HepG2 (cell line): ENCODE measurements around the gene WBP1. TPM values are rescaled to one million over a fixed set of nuclear protein-coding genes. Genes with fewer than 3 reads are reported as not detected.

ENCODE experiments used
- DMAP1 ChIP-seq: IDR thresholded peaks from 2 replicates; pipeline ENCODE4 v1.6.1; 2016
- DNMT1 ChIP-seq: sonication (generic); formaldehyde crosslinking; IDR thresholded peaks from 2 replicates; pipeline ENCODE4 v1.5.1; 2020; ENCODE audit warnings: mild to moderate bottlenecking, missing genetic modification reagents
- DPF2 ChIP-seq: sonication (generic); formaldehyde crosslinking; IDR thresholded peaks from 2 replicates; pipeline ENCODE4 v1.4.0; 2020; ENCODE audit warnings: mild to moderate bottlenecking, low read depth, missing genetic modification reagents, borderline replicate concordance
- DR1 ChIP-seq: sonication (generic); formaldehyde crosslinking; IDR thresholded peaks from 2 replicates; pipeline ENCODE4 v1.8.0; 2021; ENCODE audit warnings: mild to moderate bottlenecking, missing genetic modification reagents, inconsistent platforms
- ETV6 ChIP-seq: sonication (generic); formaldehyde crosslinking; conservative IDR thresholded peaks from 2 replicates; pipeline ENCODE4 v1.4.0; 2020; ENCODE audit warnings: missing genetic modification reagents
- FLYWCH1 ChIP-seq: sonication (generic); formaldehyde crosslinking; IDR thresholded peaks from 2 replicates; pipeline ENCODE4 v1.8.1; 2023; ENCODE audit warnings: mild to moderate bottlenecking, missing genetic modification reagents
- MYNN ChIP-seq: sonication (generic); formaldehyde crosslinking; IDR thresholded peaks from 2 replicates; pipeline ENCODE4 v1.4.0; 2020; ENCODE audit warnings: mild to moderate bottlenecking, low read depth, missing genetic modification reagents
- NCOA5 ChIP-seq: sonication (generic); formaldehyde crosslinking; IDR thresholded peaks from 2 replicates; pipeline ENCODE4 v1.4.0; 2020; ENCODE audit warnings: missing genetic modification reagents
- PHB2 ChIP-seq: fragments of 450-650 bp; IDR thresholded peaks from 2 replicates; pipeline ENCODE4 v1.6.1; 2018; ENCODE audit not compliant: partially characterized antibody
- PPARG ChIP-seq: conservative IDR thresholded peaks from 2 replicates; pipeline ENCODE4 v1.6.1; 2016; ENCODE audit warnings: missing biosample characterization, missing genetic modification reagents
- RBFOX2 ChIP-seq: fragments of 200-400 bp; formaldehyde crosslinking; IDR thresholded peaks from 2 replicates; pipeline ENCODE4 v1.6.1; 2017; ENCODE audit warnings: low read depth, mild to moderate bottlenecking, low read length
- RFX5 ChIP-seq: IDR thresholded peaks from 2 replicates; pipeline ENCODE4 v1.6.1; 2011; ENCODE audit warnings: low read depth, low read length, improper control_type of control experiment
- SNAPC2 ChIP-seq: sonication (generic); formaldehyde crosslinking; IDR thresholded peaks from 2 replicates; pipeline ENCODE4 v1.8.1; 2022; ENCODE audit warnings: mild to moderate bottlenecking, missing genetic modification reagents
- SP5 ChIP-seq: IDR thresholded peaks from 2 replicates; pipeline ENCODE4 v1.6.1; 2016; ENCODE audit warnings: low read depth, borderline replicate concordance
- ZNF20 ChIP-seq: sonication (generic); formaldehyde crosslinking; IDR thresholded peaks from 2 replicates; pipeline ENCODE4 v1.4.0; 2020; ENCODE audit warnings: mild to moderate bottlenecking, moderate library complexity, missing genetic modification reagents
- ZNF225 ChIP-seq: sonication (generic); formaldehyde crosslinking; IDR thresholded peaks from 2 replicates; pipeline ENCODE4 v1.4.0; 2020; ENCODE audit warnings: mild to moderate bottlenecking, missing genetic modification reagents
- ZNF296 ChIP-seq: sonication (generic); formaldehyde crosslinking; conservative IDR thresholded peaks from 2 replicates; pipeline ENCODE4 v1.5.0; 2020; ENCODE audit warnings: mild to moderate bottlenecking, missing genetic modification reagents
- ZNF33B ChIP-seq: sonication (generic); formaldehyde crosslinking; IDR thresholded peaks from 2 replicates; pipeline ENCODE4 v1.5.1; 2020; ENCODE audit warnings: mild to moderate bottlenecking, missing genetic modification reagents
- ZNF496 ChIP-seq: sonication (generic); formaldehyde crosslinking; IDR thresholded peaks from 2 replicates; pipeline ENCODE4 v1.8.1; 2023; ENCODE audit warnings: mild to moderate bottlenecking, moderate library complexity, missing genetic modification reagents; ENCODE audit not compliant: insufficient replicate concordance
- ZNF564 ChIP-seq: sonication (generic); formaldehyde crosslinking; IDR thresholded peaks from 2 replicates; pipeline ENCODE4 v1.8.1; 2023; ENCODE audit warnings: mild to moderate bottlenecking, missing genetic modification reagents
- ZNF569 ChIP-seq: sonication (generic); formaldehyde crosslinking; IDR thresholded peaks from 2 replicates; pipeline ENCODE4 v1.5.0; 2020; ENCODE audit warnings: mild to moderate bottlenecking, missing genetic modification reagents, moderate library complexity, borderline replicate concordance
- ZNF672 ChIP-seq: sonication (generic); formaldehyde crosslinking; IDR thresholded peaks from 2 replicates; pipeline ENCODE4 v1.8.1; 2022; ENCODE audit warnings: missing genetic modification reagents
- ZNF747 ChIP-seq: sonication (generic); formaldehyde crosslinking; IDR thresholded peaks from 2 replicates; pipeline ENCODE4 v1.8.1; 2023; ENCODE audit warnings: missing genetic modification reagents, mild to moderate bottlenecking, borderline replicate concordance
- ZNF839 ChIP-seq: sonication (generic); formaldehyde crosslinking; IDR thresholded peaks from 2 replicates; pipeline ENCODE4 v1.4.0; 2020; ENCODE audit warnings: missing genetic modification reagents, mild to moderate bottlenecking, borderline replicate concordance
- polyA plus RNA-seq, 8 experiments: library from polyadenylated mRNA; depleted of rRNA in 3 of 8; stranded (reverse) in 7 of 8; unstranded in 1 of 8; fragments of >200 nt; fragmentation: Illumina TruSeq in 4 of 8; extraction: Trizol in 4 of 8; gene quantifications; 2 replicates each; pipeline versions ENCODE4 v1.2.1 to v1.2.3, GENCODE V29; 2011 to 2016; ENCODE audit warnings: low read depth in 4 of 8, missing spikeins in 1 of 8, mixed read lengths in 1 of 8; ENCODE audit not compliant: insufficient read depth in 1 of 8
- total RNA-seq, 5 experiments: library from RNA; depleted of rRNA; stranded (reverse); fragments of >200 nt; fragmentation: Illumina TruSeq; extraction: Trizol; gene quantifications; 2 replicates each; pipeline ENCODE4 v1.2.3, GENCODE V29; 2016; ENCODE audit warnings: low read depth in 1 of 5
- TF ChIP-seq, protein P1 (sequence below): sonication (generic); formaldehyde crosslinking; IDR thresholded peaks from 2 replicates; pipeline ENCODE4 v1.8.0; 2022; ENCODE audit warnings: mild to moderate bottlenecking, missing genetic modification reagents, borderline replicate concordance
- TF ChIP-seq, protein P2 (sequence below): sonication (generic); formaldehyde crosslinking; IDR thresholded peaks from 2 replicates; pipeline ENCODE4 v1.4.0; 2020; ENCODE audit warnings: mild to moderate bottlenecking, missing genetic modification reagents
- TF ChIP-seq, protein P3 (sequence below): sonication (generic); formaldehyde crosslinking; IDR thresholded peaks from 2 replicates; pipeline ENCODE4 v1.9.0; 2022; ENCODE audit warnings: low read depth, missing genetic modification reagents

The WBP1 gene
- total and polyA plus RNA-seq, 2 of the 13 experiments (the other 11 are each of a cell fraction or from before 2014, with no cell fraction given): 38.8 to 85.7 TPM

- TF ChIP-seq, protein P1, sequence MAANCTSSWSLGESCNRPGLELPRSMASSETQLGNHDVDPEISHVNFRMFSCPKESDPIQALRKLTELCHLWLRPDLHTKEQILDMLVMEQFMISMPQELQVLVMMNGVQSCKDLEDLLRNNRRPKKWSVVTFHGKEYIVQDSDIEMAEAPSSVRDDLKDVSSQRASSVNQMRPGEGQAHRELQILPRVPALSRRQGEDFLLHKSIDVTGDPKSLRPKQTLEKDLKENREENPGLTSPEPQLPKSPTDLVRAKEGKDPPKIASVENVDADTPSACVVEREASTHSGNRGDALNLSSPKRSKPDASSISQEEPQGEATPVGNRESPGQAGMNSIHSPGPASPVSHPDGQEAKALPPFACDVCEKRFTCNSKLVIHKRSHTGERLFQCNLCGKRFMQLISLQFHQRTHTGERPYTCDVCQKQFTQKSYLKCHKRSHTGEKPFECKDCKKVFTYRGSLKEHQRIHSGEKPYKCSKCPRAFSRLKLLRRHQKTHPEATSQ (CRISPR knock-in tag): no peak; the same call in 1 of the 2 replicates
- peak; percentile 94; the same call in 1 of the 2 replicates for TF ChIP-seq ZNF747
- no peak for TF ChIP-seq ZNF296 (CRISPR knock-in tag)
- no peak for TF ChIP-seq ZNF672 (CRISPR knock-in tag)
- no peak for TF ChIP-seq SNAPC2 (CRISPR knock-in tag)
- TF ChIP-seq PPARG (CRISPR knock-in tag): peak; percentile 48; the same call in 1 of the 2 replicates
- TF ChIP-seq, protein P2, sequence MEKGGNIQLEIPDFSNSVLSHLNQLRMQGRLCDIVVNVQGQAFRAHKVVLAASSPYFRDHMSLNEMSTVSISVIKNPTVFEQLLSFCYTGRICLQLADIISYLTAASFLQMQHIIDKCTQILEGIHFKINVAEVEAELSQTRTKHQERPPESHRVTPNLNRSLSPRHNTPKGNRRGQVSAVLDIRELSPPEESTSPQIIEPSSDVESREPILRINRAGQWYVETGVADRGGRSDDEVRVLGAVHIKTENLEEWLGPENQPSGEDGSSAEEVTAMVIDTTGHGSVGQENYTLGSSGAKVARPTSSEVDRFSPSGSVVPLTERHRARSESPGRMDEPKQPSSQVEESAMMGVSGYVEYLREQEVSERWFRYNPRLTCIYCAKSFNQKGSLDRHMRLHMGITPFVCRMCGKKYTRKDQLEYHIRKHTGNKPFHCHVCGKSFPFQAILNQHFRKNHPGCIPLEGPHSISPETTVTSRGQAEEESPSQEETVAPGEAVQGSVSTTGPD (CRISPR knock-in tag): no peak
- no peak for TF ChIP-seq ZNF33B (CRISPR knock-in tag)
- no peak for TF ChIP-seq PHB2
- no peak for TF ChIP-seq ZNF20 (CRISPR knock-in tag)
- peak; percentile 64 for TF ChIP-seq DR1 (CRISPR knock-in tag)
- TF ChIP-seq ZNF225 (CRISPR knock-in tag): no peak; the same call in 1 of the 2 replicates
- TF ChIP-seq FLYWCH1 (CRISPR knock-in tag): no peak
- TF ChIP-seq DMAP1 (CRISPR knock-in tag): peak; percentile 85
- TF ChIP-seq ZNF496 (CRISPR knock-in tag): no peak
- TF ChIP-seq ZNF564 (CRISPR knock-in tag): no peak
- TF ChIP-seq MYNN (CRISPR knock-in tag): no peak
- peak; percentile 98 for TF ChIP-seq DNMT1
- TF ChIP-seq NCOA5: peak; percentile 86; the same call in 1 of the 2 replicates
- TF ChIP-seq, protein P3, sequence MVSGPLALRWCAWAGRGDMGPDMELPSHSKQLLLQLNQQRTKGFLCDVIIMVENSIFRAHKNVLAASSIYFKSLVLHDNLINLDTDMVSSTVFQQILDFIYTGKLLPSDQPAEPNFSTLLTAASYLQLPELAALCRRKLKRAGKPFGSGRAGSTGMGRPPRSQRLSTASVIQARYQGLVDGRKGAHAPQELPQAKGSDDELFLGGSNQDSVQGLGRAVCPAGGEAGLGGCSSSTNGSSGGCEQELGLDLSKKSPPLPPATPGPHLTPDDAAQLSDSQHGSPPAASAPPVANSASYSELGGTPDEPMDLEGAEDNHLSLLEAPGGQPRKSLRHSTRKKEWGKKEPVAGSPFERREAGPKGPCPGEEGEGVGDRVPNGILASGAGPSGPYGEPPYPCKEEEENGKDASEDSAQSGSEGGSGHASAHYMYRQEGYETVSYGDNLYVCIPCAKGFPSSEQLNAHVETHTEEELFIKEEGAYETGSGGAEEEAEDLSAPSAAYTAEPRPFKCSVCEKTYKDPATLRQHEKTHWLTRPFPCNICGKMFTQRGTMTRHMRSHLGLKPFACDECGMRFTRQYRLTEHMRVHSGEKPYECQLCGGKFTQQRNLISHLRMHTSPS: 0 out of 2 replicates have a peak, but pooled peaks have one; percentile 55
- TF ChIP-seq ETV6 (CRISPR knock-in tag): 0 out of 2 replicates have a peak, but pooled peaks have one; percentile 27
- peak; percentile 97 for TF ChIP-seq RBFOX2
- TF ChIP-seq RFX5: 0 out of 2 replicates have a peak, but pooled peaks have one; percentile 13
- 0 out of 2 replicates have a peak, but pooled peaks have one; percentile 48 for TF ChIP-seq DPF2 (CRISPR knock-in tag)
- TF ChIP-seq ZNF839 (CRISPR knock-in tag): 0 out of 2 replicates have a peak, but pooled peaks have one; percentile 44
- peak; percentile 23; the same call in 1 of the 2 replicates for TF ChIP-seq SP5 (CRISPR knock-in tag)
- TF ChIP-seq ZNF569 (CRISPR knock-in tag): peak; percentile 86; the same call in 1 of the 2 replicates
Measured at GRCh38 chr2:74507145-74507925, 49.1 kb downstream of the WBP1 start, which contains the start of gene PCGF1 (continued).
